Osteocyte (in vitro differentiated cells): ENCODE data around the gene POU3F3. TPM values are rescaled to one million over a fixed set of nuclear protein-coding genes. Genes with fewer than 3 reads are reported as not detected.

Source experiments
- DNase-seq: peaks from one replicate; pipeline ENCODE4 v3.0.0; 2021; ENCODE audit warnings: mixed read lengths; ENCODE audit not compliant: unreplicated experiment; ENCODE audit errors: extremely low spot score
- H3K27ac Mint-ChIP-seq: one replicate; pipeline ENCODE4 v1.8.0; 2021; ENCODE audit warnings: mild to moderate bottlenecking, mixed read lengths; ENCODE audit not compliant: unreplicated experiment
- H3K27me3 Mint-ChIP-seq: one replicate; pipeline ENCODE4 v1.8.0; 2021; ENCODE audit warnings: mixed read lengths; ENCODE audit not compliant: unreplicated experiment
- H3K36me3 Mint-ChIP-seq: one replicate; pipeline ENCODE4 v1.8.0; 2021; ENCODE audit warnings: mixed read lengths; ENCODE audit not compliant: unreplicated experiment
- H3K4me1 Mint-ChIP-seq: one replicate; pipeline ENCODE4 v1.8.0; 2021; ENCODE audit warnings: mixed read lengths; ENCODE audit not compliant: unreplicated experiment
- H3K4me3 Mint-ChIP-seq: one replicate; pipeline ENCODE4 v1.8.0; 2021; ENCODE audit warnings: mild to moderate bottlenecking, moderate library complexity, mixed read lengths; ENCODE audit not compliant: unreplicated experiment
- H3K9me3 Mint-ChIP-seq: one replicate; pipeline ENCODE4 v1.8.0; 2021; ENCODE audit warnings: mixed read lengths; ENCODE audit not compliant: unreplicated experiment
- total RNA-seq: library from RNA; stranded (reverse); gene quantifications from 2 replicates; pipeline ENCODE4 v1.2.1, GENCODE V29; 2021
- TF ChIP-seq, protein P1 (sequence below): fragments of 200-600 bp; sonication (generic); IDR thresholded peaks from 2 replicates; pipeline ENCODE4 v1.5.0; 2021; ENCODE audit warnings: antibody characterized with exemption, mild to moderate bottlenecking, moderate library complexity

The POU3F3 gene
- total RNA-seq, 1 donor from 2014 or later, result 35.5 TPM

DNA sequence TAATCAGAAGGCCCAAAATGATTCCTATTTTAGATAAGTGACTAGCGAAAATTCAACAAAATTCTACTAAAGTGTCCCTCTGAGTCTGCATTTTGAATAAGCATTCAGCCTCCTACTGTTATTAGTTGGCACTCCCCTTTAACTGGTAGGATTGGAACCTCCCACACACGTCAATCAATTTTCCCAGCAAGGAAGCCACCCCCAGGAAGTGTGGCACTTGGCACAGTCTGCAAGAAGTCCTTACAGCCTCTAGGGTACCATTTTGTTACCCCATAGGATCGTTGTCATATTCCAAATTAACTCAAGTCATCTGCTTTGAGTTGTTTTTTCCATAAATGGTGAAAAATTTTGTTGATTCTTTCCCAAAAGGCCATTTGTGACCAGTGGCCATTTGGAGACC lies 33.8 kb upstream of the POU3F3 start:
- Mint-ChIP-seq H3K27me3 (no peaks in the 10 kb centered on the region), H3K9me3 (no peaks in the 10 kb centered on the region), H3K4me3 (no peak overlapping the region), H3K4me1 (peaks cover 3% of the 10 kb centered on the region), H3K27ac (no peak overlapping the region), H3K36me3 (peaks cover 1% of the 10 kb centered on the region)
- TF ChIP-seq, protein P1, sequence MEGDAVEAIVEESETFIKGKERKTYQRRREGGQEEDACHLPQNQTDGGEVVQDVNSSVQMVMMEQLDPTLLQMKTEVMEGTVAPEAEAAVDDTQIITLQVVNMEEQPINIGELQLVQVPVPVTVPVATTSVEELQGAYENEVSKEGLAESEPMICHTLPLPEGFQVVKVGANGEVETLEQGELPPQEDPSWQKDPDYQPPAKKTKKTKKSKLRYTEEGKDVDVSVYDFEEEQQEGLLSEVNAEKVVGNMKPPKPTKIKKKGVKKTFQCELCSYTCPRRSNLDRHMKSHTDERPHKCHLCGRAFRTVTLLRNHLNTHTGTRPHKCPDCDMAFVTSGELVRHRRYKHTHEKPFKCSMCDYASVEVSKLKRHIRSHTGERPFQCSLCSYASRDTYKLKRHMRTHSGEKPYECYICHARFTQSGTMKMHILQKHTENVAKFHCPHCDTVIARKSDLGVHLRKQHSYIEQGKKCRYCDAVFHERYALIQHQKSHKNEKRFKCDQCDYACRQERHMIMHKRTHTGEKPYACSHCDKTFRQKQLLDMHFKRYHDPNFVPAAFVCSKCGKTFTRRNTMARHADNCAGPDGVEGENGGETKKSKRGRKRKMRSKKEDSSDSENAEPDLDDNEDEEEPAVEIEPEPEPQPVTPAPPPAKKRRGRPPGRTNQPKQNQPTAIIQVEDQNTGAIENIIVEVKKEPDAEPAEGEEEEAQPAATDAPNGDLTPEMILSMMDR, result no peak
- DNase-seq, result no peak

DNA sequence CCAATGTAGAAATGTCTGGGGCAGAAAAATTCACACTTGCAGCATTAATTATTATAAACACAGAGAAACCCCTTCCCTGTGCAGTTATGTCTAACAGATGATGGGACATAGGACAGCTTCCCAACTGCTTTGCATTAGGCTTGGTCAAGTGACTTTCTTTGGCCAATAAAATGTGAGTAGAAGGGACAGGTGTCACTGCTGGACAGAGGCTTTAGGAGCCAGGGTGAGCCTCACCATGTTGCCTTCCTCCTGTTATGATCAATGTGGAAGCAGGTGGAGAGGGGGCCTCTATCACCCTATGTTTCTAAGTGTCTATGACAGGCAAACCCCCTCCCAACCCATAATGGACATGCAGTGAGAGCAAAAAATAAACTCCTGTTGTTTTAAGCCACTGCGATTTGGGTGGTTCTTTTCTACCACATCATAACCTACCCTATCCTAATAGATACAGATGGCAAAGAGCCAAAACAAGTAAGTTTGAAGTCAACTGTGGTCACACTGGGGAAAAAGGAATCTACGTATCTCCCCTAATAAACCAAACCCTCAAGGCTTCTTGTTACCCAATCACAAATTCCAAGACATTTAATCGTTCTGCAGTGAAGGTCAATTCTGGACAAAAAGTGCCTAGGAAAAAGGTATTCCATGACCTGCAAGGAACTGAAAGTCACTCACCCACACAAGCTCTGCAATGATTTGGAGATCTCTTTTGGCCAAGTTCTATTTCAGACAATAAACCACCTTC lies 28.6 kb upstream of the POU3F3 start:
- TF ChIP-seq, protein P1, result no peak
- no peak overlapping the region for H3K4me3 Mint-ChIP-seq
- no peaks in the 10 kb centered on the region for H3K9me3 Mint-ChIP-seq
- H3K36me3 Mint-ChIP-seq, result peaks cover 9% of the 10 kb centered on the region
- H3K27ac Mint-ChIP-seq, result peak overlapping the region; percentile 82
- no peak for DNase-seq
- no peaks in the 10 kb centered on the region for H3K27me3 Mint-ChIP-seq
- H3K4me1 Mint-ChIP-seq, result peaks cover 22% of the 10 kb centered on the region

DNA sequence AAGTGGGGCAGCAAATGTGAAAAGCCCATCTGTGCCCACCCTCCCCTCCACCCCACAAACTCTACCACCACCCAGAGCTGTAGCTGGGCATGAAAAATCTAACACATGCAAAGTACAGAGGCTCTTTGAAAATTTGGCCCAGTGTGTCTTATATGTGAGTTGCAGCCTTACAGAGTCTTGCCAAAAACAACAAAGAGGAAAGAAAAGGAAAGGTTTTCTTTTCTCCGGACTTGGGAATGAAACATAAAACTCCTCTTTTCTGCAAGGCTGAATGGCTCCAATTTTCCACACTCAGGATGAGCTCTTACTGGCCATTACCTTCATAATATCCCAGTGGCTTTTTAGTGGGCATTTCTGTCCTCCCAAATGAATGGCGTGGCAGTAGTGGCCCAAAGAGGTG lies 27.9 kb upstream of the POU3F3 start:
- no peak for DNase-seq
- peaks cover 8% of the 10 kb centered on the region for H3K36me3 Mint-ChIP-seq
- no peak overlapping the region for H3K4me3 Mint-ChIP-seq
- TF ChIP-seq, protein P1, result no peak
- H3K4me1 Mint-ChIP-seq, result peaks cover 22% of the 10 kb centered on the region
- peak overlapping the region; percentile 82 for H3K27ac Mint-ChIP-seq
- no peaks in the 10 kb centered on the region for H3K9me3 Mint-ChIP-seq
- H3K27me3 Mint-ChIP-seq, result no peaks in the 10 kb centered on the region

DNA sequence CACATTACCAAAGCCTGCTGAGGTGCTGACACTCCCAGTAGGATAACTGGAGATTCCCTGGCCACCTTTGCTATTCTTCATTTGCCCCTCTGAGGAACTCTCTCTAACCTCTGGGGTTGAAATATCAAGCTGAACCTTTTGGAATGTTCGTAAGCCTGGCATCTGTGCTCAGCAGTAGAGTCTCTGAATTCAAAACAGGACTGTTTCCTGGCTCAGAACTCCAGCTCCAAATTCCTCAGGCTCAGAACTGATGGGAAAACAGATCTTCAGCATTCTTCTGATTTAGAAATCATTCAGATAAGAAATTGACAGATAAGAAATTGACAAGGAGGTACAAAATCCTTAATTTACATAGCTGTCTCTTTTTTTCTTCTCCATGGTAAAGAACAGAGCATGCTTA lies 22.2 kb upstream of the POU3F3 start:
- Mint-ChIP-seq H3K27me3 (no peaks in the 10 kb centered on the region), H3K4me3 (no peak overlapping the region), H3K4me1 (peaks cover 8% of the 10 kb centered on the region), H3K9me3 (no peaks in the 10 kb centered on the region), H3K27ac (peak overlapping the region; percentile 2), H3K36me3 (peaks cover 7% of the 10 kb centered on the region)
- DNase-seq, result no peak
- TF ChIP-seq, protein P1, result no peak

DNA sequence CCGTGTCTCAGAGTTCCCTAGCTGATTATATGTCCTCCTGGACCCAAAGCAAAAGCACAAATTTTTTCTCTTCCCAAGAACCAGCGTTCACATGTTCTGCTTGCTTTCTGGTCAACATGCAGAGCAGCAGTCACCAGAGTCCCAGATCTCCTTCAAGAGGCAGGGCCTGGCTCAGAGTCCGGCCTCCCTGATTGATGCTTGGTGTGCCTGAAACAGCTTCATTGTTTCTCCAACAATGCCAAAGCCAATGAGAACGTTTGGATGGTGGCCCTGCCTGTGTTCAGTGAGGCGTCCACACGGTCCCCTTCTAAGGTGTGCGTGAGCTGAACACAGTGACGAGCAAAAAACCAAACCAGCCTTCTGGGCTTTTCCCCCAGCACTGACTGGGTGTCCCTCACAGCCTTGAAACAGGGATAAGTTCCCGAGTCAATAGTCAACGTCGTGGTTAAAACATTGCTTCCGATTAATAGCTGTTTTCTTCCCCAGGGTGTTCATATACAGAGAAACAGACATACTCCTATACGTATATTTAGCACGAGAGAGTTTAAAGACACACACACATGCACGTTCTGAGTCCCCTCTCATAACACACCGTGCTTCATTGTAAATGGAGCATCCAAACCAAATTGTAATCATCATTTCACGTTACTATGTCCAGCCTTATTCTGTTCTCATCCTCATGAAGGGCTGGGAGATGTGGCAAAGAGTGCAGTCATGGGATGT lies 19.3 kb upstream of the POU3F3 start:
- Mint-ChIP-seq H3K27ac (no peak overlapping the region), H3K9me3 (no peaks in the 10 kb centered on the region), H3K36me3 (peaks cover 5% of the 10 kb centered on the region), H3K4me3 (no peak overlapping the region), H3K27me3 (no peaks in the 10 kb centered on the region), H3K4me1 (peaks cover 5% of the 10 kb centered on the region)
- DNase-seq, result no peak
- TF ChIP-seq, protein P1, result no peak
